Measurements from ENCODE around the gene DNAJC10. TPM values are rescaled to one million over a fixed set of nuclear protein-coding genes. Genes with fewer than 3 reads are reported as not detected.
A peak's percentile ranks its signal among the peaks of the same experiment; 100 is the strongest.

The DNAJC10 gene
- total and polyA plus RNA-seq, 9 of the 15 experiments (the other 6 are each of a cell fraction or from before 2014, with no cell fraction given), result 9.8 to 77.7 (median 57.3) TPM

- POLR2A ChIA-PET, result interaction anchor here (0.5 to 0.7 kb wide), 5 partner anchors 14 to 315 kb away, joined by 3 to 4 read pairs (median 3); no protein-coding TSS in a partner anchor
- in situ Hi-C loops (cut with MboI) (no loop called here), intact Hi-C loops (cut with micrococcal nuclease) (no loop called here)
- TF ChIP-seq ZNF134 (CRISPR knock-in tag; conservative IDR thresholded peaks at IDR 0.05) (no peak), MAFF (IDR thresholded peaks at IDR 0.05; ENCODE audit: low read length) (peak; percentile 31)
- Histone ChIP-seq H3K27ac (ENCODE audit: extremely low read depth, low read depth, low read length) (no peak overlapping the region), H3K4me1 (replicated peaks in 1 of 2; ENCODE audit: control insufficient read depth in 2 of 2, insufficient read depth in 2 of 2, low read length in 2 of 2) (no peaks in the 10 kb centered on the region), H2AFZ (ENCODE audit: low read depth, low read length) (no peak overlapping the region), H3K36me3 (ENCODE audit: control insufficient read depth, insufficient read depth, low read length) (no peaks in the 10 kb centered on the region), H3K9ac (ENCODE audit: insufficient read depth in 1 of 2, low read depth in 2 of 2, low read length in 2 of 2) (no peak overlapping the region), H3K4me3 (no peak overlapping the region), H3K9me1 (ENCODE audit: control insufficient read depth, insufficient read depth, low read length) (no peaks in the 10 kb centered on the region), H4K20me1 (replicated peaks; ENCODE audit: control insufficient read depth, insufficient read depth, low read length) (no peaks in the 10 kb centered on the region), H3K9me3 (replicated peaks; ENCODE audit: control insufficient read depth, insufficient read depth, low read depth, low read length) (no peaks in the 10 kb centered on the region), H3K4me2 (ENCODE audit: insufficient read depth, low read length) (no peak overlapping the region), H3K27me3 (ENCODE audit: control insufficient read depth in 2 of 2, insufficient read depth in 2 of 2, low read length in 2 of 2) (peaks cover 2 to 7% of the 10 kb centered on the region in 2 experiments; a peak in 2 of 5 replicates), H3K79me2 (ENCODE audit: control insufficient read depth, insufficient read depth, low read length) (no peaks in the 10 kb centered on the region)
- no peak for FAIRE-seq
- no peak for ATAC-seq
- BruUV-seq (replicated peaks), result no TSS peak
- WGBS (ENCODE audit: insufficient coverage, low coverage, missing lambda C conversion rate), result 2% methylated on average over 5 of the region's 5 CpGs
- CTCF ChIA-PET (ENCODE audit: low intra/inter-chr PET ratio), result no interaction called here
- DNase-seq (ENCODE audit: extremely low read depth in 1 of 4, low spot score in 3 of 4), result no peak
These were observed 108.2 kb downstream of the DNAJC10 start for GRCh38 chr2:182824056-182824766.

GRCh38 chr2:182824767-182825158 is 108.7 kb downstream of the DNAJC10 start:
- POLR2A ChIA-PET, result interaction anchor here (0.6 to 0.7 kb wide), 2 partner anchors 24 to 37 kb away, joined by 3 read pairs; no protein-coding TSS in a partner anchor
- FAIRE-seq, result no peak
- H3K9me1 ChIP-seq (ENCODE audit: control insufficient read depth, insufficient read depth, low read length), result no peaks in the 10 kb centered on the region
- no peak for ATAC-seq
- peaks cover 4 to 11% of the 10 kb centered on the region in 2 experiments; a peak in 2 of 5 replicates for H3K27me3 ChIP-seq (ENCODE audit: control insufficient read depth in 2 of 2, insufficient read depth in 2 of 2, low read length in 2 of 2)
- BruUV-seq (replicated peaks), result no TSS peak
- in situ Hi-C loops (cut with MboI), result no loop called here
- no peak for TF ChIP-seq DLX4 (CRISPR knock-in tag; IDR thresholded peaks at IDR 0.05)
- no peak for TF ChIP-seq ELF4 (CRISPR knock-in tag; IDR thresholded peaks at IDR 0.05)
- TF ChIP-seq RBM15 (IDR thresholded peaks at IDR 0.05; ENCODE audit: insufficient read depth, low read length), result no peak
- no peak for TF ChIP-seq TRIM24 (IDR thresholded peaks at IDR 0.05)
- no peak for TF ChIP-seq ARNT (IDR thresholded peaks at IDR 0.05)
- TF ChIP-seq TEAD2 (tag; IDR thresholded peaks at IDR 0.05), result no peak
- H3K9ac ChIP-seq (ENCODE audit: insufficient read depth in 1 of 2, low read depth in 2 of 2, low read length in 2 of 2), result no peak overlapping the region
- H3K4me2 ChIP-seq (ENCODE audit: insufficient read depth, low read length), result no peak overlapping the region
- no peaks in the 10 kb centered on the region for H4K20me1 ChIP-seq (replicated peaks; ENCODE audit: control insufficient read depth, insufficient read depth, low read length)
- no peak overlapping the region for H2AFZ ChIP-seq (ENCODE audit: low read depth, low read length)
- H3K79me2 ChIP-seq (ENCODE audit: control insufficient read depth, insufficient read depth, low read length), result no peaks in the 10 kb centered on the region
- WGBS (ENCODE audit: insufficient coverage, low coverage, missing lambda C conversion rate), result 0% methylated on average over 6 of the region's 6 CpGs
- intact Hi-C loops (cut with micrococcal nuclease), result no loop called here
- no peak overlapping the region for H3K27ac ChIP-seq (ENCODE audit: extremely low read depth, low read depth, low read length)
- no peak for DNase-seq (ENCODE audit: extremely low read depth in 1 of 4, low spot score in 3 of 4)
- H3K36me3 ChIP-seq (ENCODE audit: control insufficient read depth, insufficient read depth, low read length), result no peaks in the 10 kb centered on the region
- CTCF ChIA-PET (ENCODE audit: low intra/inter-chr PET ratio), result no interaction called here
- no peaks in the 10 kb centered on the region for H3K4me1 ChIP-seq (replicated peaks in 1 of 2; ENCODE audit: control insufficient read depth in 2 of 2, insufficient read depth in 2 of 2, low read length in 2 of 2)
- no peaks in the 10 kb centered on the region for H3K9me3 ChIP-seq (replicated peaks; ENCODE audit: control insufficient read depth, insufficient read depth, low read depth, low read length)
- no peak overlapping the region for H3K4me3 ChIP-seq
